ENCODE measurements around the gene FLT1. TPM values are rescaled to one million over a fixed set of nuclear protein-coding genes. Genes with fewer than 3 reads are reported as not detected.

The FLT1 gene
- total and polyA plus RNA-seq, 7 experiments from 2014 or later, result 1.7 to 2.7 (median 2.2) TPM

DNA sequence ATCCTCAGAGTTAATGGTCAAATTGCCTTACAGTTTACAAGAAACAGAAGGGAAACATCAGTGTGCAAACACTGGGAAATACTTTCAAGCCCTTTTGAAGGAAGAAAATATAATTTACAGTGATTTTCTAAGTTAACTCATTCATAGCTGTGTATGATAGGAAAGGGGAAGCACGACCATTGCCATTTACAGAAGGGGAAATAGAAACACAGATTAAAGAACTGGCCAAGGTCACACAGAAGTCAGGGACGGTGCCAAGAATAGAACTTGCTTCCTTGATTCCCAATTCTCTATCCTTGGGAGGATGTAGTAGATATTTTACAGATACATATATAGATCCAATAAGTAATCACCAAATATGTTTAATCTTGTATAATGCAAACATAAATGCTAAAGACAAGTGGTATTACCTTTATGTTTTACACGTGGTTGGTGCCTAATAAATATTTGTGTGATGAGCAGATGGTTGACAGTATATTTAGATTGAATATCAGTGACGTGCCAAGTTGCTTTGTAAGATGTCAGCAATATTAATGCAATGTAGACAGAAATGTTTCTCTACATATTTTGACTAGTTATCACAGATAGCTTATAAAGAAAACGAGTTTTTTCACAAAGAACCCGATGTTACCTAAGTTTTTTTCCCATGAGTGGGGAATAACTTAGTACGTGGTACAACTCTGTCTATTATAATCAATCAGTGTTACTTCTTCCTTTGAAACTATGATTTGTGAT lies 73.1 kb downstream of the FLT1 start:
- Histone ChIP-seq H3K36me3 (ENCODE audit: control insufficient read depth in 2 of 3, insufficient read depth in 3 of 3, low read length in 3 of 3) (no peaks in the 10 kb centered on the region), H3K4me1 (ENCODE audit: control insufficient read depth in 2 of 2, insufficient read depth in 2 of 2, low read length in 2 of 2) (peaks cover 0 to 6% of the 10 kb centered on the region in 2 donors), H3K4me3 (ENCODE audit: low read length) (no peak overlapping the region), H3K27ac (ENCODE audit: low read depth, low read length) (no peak overlapping the region), H3K27me3 (ENCODE audit: control insufficient read depth in 2 of 2, insufficient read depth in 2 of 2, low read length in 2 of 2) (no peaks in the 10 kb centered on the region), H3K9me3 (ENCODE audit: control insufficient read depth in 2 of 3, low read length in 3 of 3) (no peaks in the 10 kb centered on the region)
- ChIA-PET POLR2A (interaction anchor here (0.6 kb wide), 1 partner anchor 140 kb away, joined by 4 read pairs; no protein-coding TSS in a partner anchor), CTCF (no interaction called here)
- peaks cover 7 to 18% (median 14%) of the 10 kb centered on the region in 7 donors for H3K4me1 Mint-ChIP-seq
- intact Hi-C loops (cut with micrococcal nuclease), result no loop called here
- DNase-seq, result no peak
- peaks cover 0 to 4% (median 0%) of the 10 kb centered on the region in 11 donors for H3K9me3 Mint-ChIP-seq
- peaks cover 0 to 6% (median 0%) of the 10 kb centered on the region in 5 donors for H3K27me3 Mint-ChIP-seq
- H3K4me3 Mint-ChIP-seq, result no peak overlapping the region
- peaks cover 5 to 17% (median 5%) of the 10 kb centered on the region in 5 donors for H3K36me3 Mint-ChIP-seq
- H3K27ac Mint-ChIP-seq, result no peak overlapping the region
- no peak for ATAC-seq

DNA sequence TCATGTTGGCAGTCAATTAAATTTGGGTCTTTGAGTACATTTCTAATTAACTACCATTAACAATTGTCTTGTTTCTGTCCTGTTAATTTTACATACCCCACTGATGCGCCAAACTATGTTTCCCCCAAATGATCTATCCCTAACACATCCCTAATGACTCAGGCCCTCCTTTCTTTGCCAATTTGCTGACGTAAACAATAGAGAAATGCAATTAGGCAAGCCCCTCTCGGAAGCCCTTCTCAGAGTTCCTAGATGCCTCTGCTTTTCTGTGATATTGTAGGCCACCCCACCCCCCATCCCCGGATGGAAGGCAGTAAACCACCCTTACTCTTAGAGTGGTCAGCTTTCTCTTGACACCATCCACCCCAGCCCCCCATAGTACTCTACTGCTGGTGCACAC lies 74.2 kb downstream of the FLT1 start:
- Histone ChIP-seq H3K4me1 (ENCODE audit: control insufficient read depth in 2 of 2, insufficient read depth in 2 of 2, low read length in 2 of 2) (peaks cover 0 to 6% of the 10 kb centered on the region in 2 donors), H3K4me3 (ENCODE audit: low read length) (no peak overlapping the region), H3K27ac (ENCODE audit: low read depth, low read length) (no peak overlapping the region), H3K36me3 (ENCODE audit: control insufficient read depth in 2 of 3, insufficient read depth in 3 of 3, low read length in 3 of 3) (no peaks in the 10 kb centered on the region), H3K9me3 (ENCODE audit: control insufficient read depth in 2 of 3, low read length in 3 of 3) (no peaks in the 10 kb centered on the region), H3K27me3 (ENCODE audit: control insufficient read depth in 2 of 2, insufficient read depth in 2 of 2, low read length in 2 of 2) (no peaks in the 10 kb centered on the region)
- no peaks in the 10 kb centered on the region for H3K9me3 Mint-ChIP-seq
- H3K4me3 Mint-ChIP-seq, result no peak overlapping the region
- H3K36me3 Mint-ChIP-seq, result peaks cover 0 to 9% (median 0%) of the 10 kb centered on the region in 5 donors
- H3K27ac Mint-ChIP-seq, result no peak overlapping the region
- intact Hi-C loops (cut with micrococcal nuclease), result no loop called here
- CTCF ChIA-PET, result no interaction called here
- ATAC-seq (no peak), DNase-seq (no peak)
- H3K4me1 Mint-ChIP-seq, result peaks cover 7 to 18% (median 14%) of the 10 kb centered on the region in 7 donors
- H3K27me3 Mint-ChIP-seq, result peaks cover 0 to 3% (median 0%) of the 10 kb centered on the region in 5 donors
- POLR2A ChIA-PET, result no interaction called here

DNA sequence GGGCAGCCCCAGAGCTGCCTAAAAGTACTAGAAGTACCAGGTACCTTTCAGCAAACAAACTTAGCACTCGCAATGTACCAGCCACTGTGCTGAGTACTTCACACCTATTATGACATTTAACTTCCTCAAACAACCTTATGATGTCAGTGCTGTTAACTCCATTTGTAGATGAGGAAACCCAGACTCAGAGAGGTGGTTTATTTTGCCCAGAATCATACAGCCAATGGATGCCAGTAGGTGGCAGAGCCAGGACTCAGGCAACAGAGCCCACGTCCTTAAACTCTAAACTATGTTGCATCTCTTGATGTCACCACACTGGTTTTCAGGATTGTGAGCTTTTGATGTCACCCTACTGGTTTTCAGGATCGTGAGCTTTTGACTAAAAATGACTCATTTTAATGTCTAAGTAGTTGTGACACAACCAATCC lies 78.9 kb downstream of the FLT1 start:
- H3K36me3 ChIP-seq (ENCODE audit: control insufficient read depth in 2 of 3, insufficient read depth in 3 of 3, low read length in 3 of 3), result no peaks in the 10 kb centered on the region
- no peak overlapping the region for H3K27ac Mint-ChIP-seq
- peaks cover 0 to 4% (median 0%) of the 10 kb centered on the region in 7 donors for H3K4me1 Mint-ChIP-seq
- H3K27me3 Mint-ChIP-seq, result peaks cover 0 to 4% (median 0%) of the 10 kb centered on the region in 5 donors
- H3K27ac ChIP-seq (ENCODE audit: low read depth, low read length), result no peak overlapping the region
- intact Hi-C loops (cut with micrococcal nuclease), result no loop called here
- no peaks in the 10 kb centered on the region for H3K9me3 Mint-ChIP-seq
- POLR2A ChIA-PET, result no interaction called here
- no peaks in the 10 kb centered on the region for H3K4me1 ChIP-seq (ENCODE audit: control insufficient read depth in 2 of 2, insufficient read depth in 2 of 2, low read length in 2 of 2)
- no peaks in the 10 kb centered on the region for H3K27me3 ChIP-seq (ENCODE audit: control insufficient read depth in 2 of 2, insufficient read depth in 2 of 2, low read length in 2 of 2)
- peaks cover 0 to 3% (median 0%) of the 10 kb centered on the region in 5 donors for H3K36me3 Mint-ChIP-seq
- no peak overlapping the region for H3K4me3 ChIP-seq (ENCODE audit: low read length)
- peak; percentile 52 for ATAC-seq
- CTCF ChIA-PET, result interaction anchor here (0.6 kb wide), 1 partner anchor 12 kb away, joined by 3 read pairs; no protein-coding TSS in a partner anchor
- H3K9me3 ChIP-seq (ENCODE audit: control insufficient read depth in 2 of 3, low read length in 3 of 3), result no peaks in the 10 kb centered on the region
- peak in 1 of 9 donors; percentile 2 for DNase-seq
- no peak overlapping the region for H3K4me3 Mint-ChIP-seq

DNA sequence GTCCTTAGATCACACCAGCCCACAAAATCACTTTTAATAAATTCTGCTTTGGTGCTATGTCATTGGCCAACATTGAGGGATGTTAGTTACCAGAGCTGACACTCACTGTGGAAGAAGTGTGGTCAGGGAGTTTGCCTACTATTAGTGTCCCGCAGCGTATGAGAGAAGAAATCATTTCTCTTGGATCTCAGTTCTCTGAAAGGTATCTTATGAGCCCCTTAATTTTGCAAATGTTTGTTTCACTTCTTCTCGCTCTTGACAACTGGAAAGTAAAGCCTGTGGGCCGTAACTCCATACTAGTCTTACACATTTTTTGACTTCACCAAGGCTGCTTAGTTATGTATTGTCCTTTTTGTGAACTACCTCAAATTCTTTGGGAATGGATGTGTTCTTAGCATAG lies 80.9 kb downstream of the FLT1 start:
- H3K27ac Mint-ChIP-seq, result no peak overlapping the region
- no peak overlapping the region for H3K27ac ChIP-seq (ENCODE audit: low read depth, low read length)
- DNase-seq (no peak), ATAC-seq (no peak)
- H3K27me3 ChIP-seq (ENCODE audit: control insufficient read depth in 2 of 2, insufficient read depth in 2 of 2, low read length in 2 of 2), result no peaks in the 10 kb centered on the region
- no peak overlapping the region for H3K4me3 ChIP-seq (ENCODE audit: low read length)
- no peaks in the 10 kb centered on the region for H3K36me3 ChIP-seq (ENCODE audit: control insufficient read depth in 2 of 3, insufficient read depth in 3 of 3, low read length in 3 of 3)
- H3K9me3 Mint-ChIP-seq, result no peaks in the 10 kb centered on the region
- no peaks in the 10 kb centered on the region for H3K9me3 ChIP-seq (ENCODE audit: control insufficient read depth in 2 of 3, low read length in 3 of 3)
- peaks cover 0 to 4% (median 0%) of the 10 kb centered on the region in 5 donors for H3K27me3 Mint-ChIP-seq
- ChIA-PET POLR2A (no interaction called here), CTCF (no interaction called here)
- intact Hi-C loops (cut with micrococcal nuclease), result no loop called here
- no peak overlapping the region for H3K4me3 Mint-ChIP-seq
- peaks cover 0 to 16% (median 10%) of the 10 kb centered on the region in 7 donors for H3K4me1 Mint-ChIP-seq
- H3K4me1 ChIP-seq (ENCODE audit: control insufficient read depth in 2 of 2, insufficient read depth in 2 of 2, low read length in 2 of 2), result no peaks in the 10 kb centered on the region
- H3K36me3 Mint-ChIP-seq, result peaks cover 0 to 3% (median 0%) of the 10 kb centered on the region in 5 donors

DNA sequence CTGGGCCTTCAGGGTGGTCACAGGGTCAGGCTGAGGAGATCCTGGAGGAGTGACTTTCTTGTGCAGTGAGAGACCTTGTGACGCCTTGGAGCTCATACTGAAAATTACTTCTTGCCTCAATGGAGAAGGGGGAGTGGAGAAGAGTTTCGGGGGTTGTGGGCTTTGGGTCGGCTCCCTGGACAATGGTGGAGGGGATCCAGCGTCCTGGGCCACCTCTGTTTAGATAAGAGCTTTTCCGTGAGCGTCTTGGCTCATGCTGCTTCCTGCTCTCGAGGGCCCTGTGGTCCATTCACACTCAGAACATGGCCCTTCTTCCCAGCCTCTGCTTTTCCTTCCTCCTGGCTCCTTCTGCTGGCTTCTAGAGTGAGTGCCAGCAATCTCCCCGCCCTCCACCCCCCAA lies 81.9 kb downstream of the FLT1 start:
- intact Hi-C loops (cut with micrococcal nuclease), result no loop called here
- H3K4me1 Mint-ChIP-seq, result peaks cover 0 to 25% (median 16%) of the 10 kb centered on the region in 7 donors
- Histone ChIP-seq H3K4me3 (ENCODE audit: low read length) (no peak overlapping the region), H3K27me3 (ENCODE audit: control insufficient read depth in 2 of 2, insufficient read depth in 2 of 2, low read length in 2 of 2) (no peaks in the 10 kb centered on the region), H3K4me1 (ENCODE audit: control insufficient read depth in 2 of 2, insufficient read depth in 2 of 2, low read length in 2 of 2) (no peaks in the 10 kb centered on the region), H3K27ac (ENCODE audit: low read depth, low read length) (no peak overlapping the region), H3K9me3 (ENCODE audit: control insufficient read depth in 2 of 3, low read length in 3 of 3) (no peaks in the 10 kb centered on the region), H3K36me3 (ENCODE audit: control insufficient read depth in 2 of 3, insufficient read depth in 3 of 3, low read length in 3 of 3) (no peaks in the 10 kb centered on the region)
- ChIA-PET POLR2A (no interaction called here), CTCF (no interaction called here)
- ATAC-seq, result no peak
- H3K4me3 Mint-ChIP-seq, result no peak overlapping the region
- no peaks in the 10 kb centered on the region for H3K9me3 Mint-ChIP-seq
- no peak for DNase-seq
- H3K27me3 Mint-ChIP-seq, result peaks cover 0 to 4% (median 0%) of the 10 kb centered on the region in 5 donors
- no peak overlapping the region for H3K27ac Mint-ChIP-seq
- peaks cover 0 to 3% (median 0%) of the 10 kb centered on the region in 5 donors for H3K36me3 Mint-ChIP-seq

DNA sequence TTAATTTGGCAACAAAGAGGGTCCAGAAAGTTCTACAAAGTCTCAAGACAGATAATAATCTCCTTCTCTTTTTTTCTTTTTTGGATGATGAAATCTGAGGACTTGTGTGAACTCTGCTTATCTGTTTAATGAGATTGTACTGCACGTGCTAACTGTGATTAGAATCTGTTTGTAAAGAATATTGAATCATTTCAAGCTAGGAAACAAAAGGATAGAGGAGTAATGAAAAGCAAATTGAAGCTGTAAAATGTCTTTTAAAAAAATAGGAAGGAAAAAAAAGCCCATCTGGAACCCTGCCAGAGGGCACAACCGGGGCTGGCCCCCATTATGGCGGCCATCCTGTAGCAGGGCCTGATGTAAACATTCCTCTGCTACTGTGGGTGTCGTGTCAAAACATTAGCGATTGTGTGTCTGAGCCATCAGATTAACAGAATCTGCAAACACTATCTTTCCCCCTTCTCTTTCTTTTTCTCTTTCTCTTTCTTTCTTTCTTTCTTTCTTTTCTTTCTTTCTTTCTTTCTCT lies 83.0 kb downstream of the FLT1 start:
- H3K4me1 Mint-ChIP-seq, result peaks cover 0 to 27% (median 18%) of the 10 kb centered on the region in 7 donors
- CTCF ChIA-PET, result no interaction called here

More for the DNA sequence above, 83.0 kb downstream of the FLT1 start:
- no peaks in the 10 kb centered on the region for H3K9me3 ChIP-seq (ENCODE audit: control insufficient read depth in 2 of 3, low read length in 3 of 3)
- intact Hi-C loops (cut with micrococcal nuclease), result no loop called here
- H3K36me3 Mint-ChIP-seq, result peaks cover 0 to 3% (median 0%) of the 10 kb centered on the region in 5 donors
- no peak overlapping the region for H3K27ac Mint-ChIP-seq
- H3K4me3 Mint-ChIP-seq, result no peak overlapping the region
- DNase-seq (no peak), ATAC-seq (no peak)
- H3K27me3 Mint-ChIP-seq, result peaks cover 0 to 4% (median 0%) of the 10 kb centered on the region in 5 donors
- H3K4me1 ChIP-seq (ENCODE audit: control insufficient read depth in 2 of 2, insufficient read depth in 2 of 2, low read length in 2 of 2), result no peaks in the 10 kb centered on the region
- no peak overlapping the region for H3K27ac ChIP-seq (ENCODE audit: low read depth, low read length)
- H3K27me3 ChIP-seq (ENCODE audit: control insufficient read depth in 2 of 2, insufficient read depth in 2 of 2, low read length in 2 of 2), result no peaks in the 10 kb centered on the region
- no peaks in the 10 kb centered on the region for H3K9me3 Mint-ChIP-seq
- no peak overlapping the region for H3K4me3 ChIP-seq (ENCODE audit: low read length)
- H3K36me3 ChIP-seq (ENCODE audit: control insufficient read depth in 2 of 3, insufficient read depth in 3 of 3, low read length in 3 of 3), result no peaks in the 10 kb centered on the region
- POLR2A ChIA-PET, result no interaction called here

All from naive thymus-derived CD4-positive, alpha-beta T cell (primary cell).